Mucosa of rectum (tissue), 2 donors: ENCODE data around the gene OR5AK2.
"Not testable (repeated sequence)": the region's sequence is repeated elsewhere in the genome, so short reads cannot be mapped to it uniquely, and the experiment has no call there.

Experiments used
- H3K27ac ChIP-seq, 2 donors: one replicate each; pipeline ENCODE4 v1.7.0; 2013; ENCODE audit warnings: inconsistent platforms in 2 of 2, low read depth in 2 of 2, low read length in 2 of 2
- H3K27me3 ChIP-seq, 2 donors: one replicate each; pipeline ENCODE4 v1.7.0; 2013; ENCODE audit warnings: low read length in 2 of 2; ENCODE audit not compliant: control insufficient read depth in 2 of 2, insufficient read depth in 2 of 2
- H3K36me3 ChIP-seq, 2 donors: one replicate each; pipeline ENCODE4 v1.7.0; 2013; ENCODE audit warnings: low read length in 2 of 2; ENCODE audit not compliant: control insufficient read depth in 2 of 2, insufficient read depth in 2 of 2
- H3K4me1 ChIP-seq, 2 donors: one replicate each; pipeline ENCODE4 v1.7.0; 2013; ENCODE audit warnings: low read length in 2 of 2, mild to moderate bottlenecking in 1 of 2; ENCODE audit not compliant: control insufficient read depth in 2 of 2, insufficient read depth in 2 of 2
- H3K4me3 ChIP-seq, 2 donors: one replicate each; pipeline ENCODE4 v1.7.0; 2013; ENCODE audit warnings: low read length in 2 of 2
- H3K9ac ChIP-seq, 2 donors: one replicate each; pipeline ENCODE4 v1.7.0; 2013; ENCODE audit warnings: low read length in 2 of 2, low read depth in 1 of 2, mild to moderate bottlenecking in 1 of 2
- H3K9me3 ChIP-seq, 2 donors: one replicate each; pipeline ENCODE4 v1.7.0; 2013; ENCODE audit warnings: low read length in 2 of 2; ENCODE audit not compliant: control insufficient read depth in 2 of 2
- donor health status: healthy.
- donor health status: Normal muscosa, but diverticular disease.

Gene OR5AK2, protein sequence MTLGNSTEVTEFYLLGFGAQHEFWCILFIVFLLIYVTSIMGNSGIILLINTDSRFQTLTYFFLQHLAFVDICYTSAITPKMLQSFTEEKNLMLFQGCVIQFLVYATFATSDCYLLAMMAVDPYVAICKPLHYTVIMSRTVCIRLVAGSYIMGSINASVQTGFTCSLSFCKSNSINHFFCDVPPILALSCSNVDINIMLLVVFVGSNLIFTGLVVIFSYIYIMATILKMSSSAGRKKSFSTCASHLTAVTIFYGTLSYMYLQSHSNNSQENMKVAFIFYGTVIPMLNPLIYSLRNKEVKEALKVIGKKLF

DNA sequence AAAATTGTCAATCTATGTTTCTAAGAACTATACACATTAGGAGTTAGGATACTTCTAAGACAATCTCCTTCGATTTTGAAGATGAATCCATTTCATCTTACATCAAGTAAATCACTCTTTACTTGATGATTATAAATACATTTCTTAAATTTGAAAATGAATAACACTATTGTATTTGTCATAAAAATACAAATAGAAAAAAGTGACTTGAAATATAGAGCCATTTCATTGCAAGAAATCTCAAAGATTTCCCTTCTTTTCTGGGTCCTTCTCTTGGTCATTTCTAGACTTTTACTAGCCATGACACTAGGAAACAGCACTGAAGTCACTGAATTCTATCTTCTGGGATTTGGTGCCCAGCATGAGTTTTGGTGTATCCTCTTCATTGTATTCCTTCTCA lies at the start of gene OR5AK2:
Gene OR5AK2 (plus strand): TSS at position 301 of the 400 bp plus-strand sequence. CDS start 0 bp downstream, at position 301.
- Histone ChIP-seq H3K4me1 (no peaks in the 10 kb centered on the region), H3K27ac (no peak within 1 kb of the TSS), H3K4me3 (no peak within 1 kb of the TSS), H3K9ac (no peak within 1 kb of the TSS), H3K27me3 (no peaks in the 10 kb centered on the region), H3K9me3 (no peaks in the 10 kb centered on the region), H3K36me3 (no peaks in the 10 kb centered on the region)

DNA sequence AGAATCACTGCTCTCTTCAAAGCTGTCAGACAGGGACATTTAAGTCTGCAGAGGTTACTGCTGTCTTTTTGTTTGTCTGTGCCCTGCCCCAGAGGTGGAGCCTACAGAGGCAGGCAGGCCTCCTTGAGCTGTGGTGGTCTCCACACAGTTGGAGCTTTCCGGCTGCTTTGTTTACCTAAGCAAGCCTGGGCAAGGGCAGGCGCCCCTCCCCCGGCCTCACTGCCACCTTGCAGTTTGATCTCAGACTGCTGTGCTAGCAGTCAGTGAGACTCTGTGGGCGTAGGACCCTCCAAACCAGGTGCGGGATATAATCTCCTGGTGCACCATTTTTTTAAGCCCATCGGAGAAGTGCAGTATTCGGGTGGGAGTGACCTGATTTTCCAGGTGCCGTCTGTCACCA lies 43.2 kb upstream of the OR5AK2 start:
- not testable (repeated sequence) for H3K27ac ChIP-seq, H3K36me3 ChIP-seq, H3K4me3 ChIP-seq, H3K9ac ChIP-seq, H3K27me3 ChIP-seq, H3K9me3 ChIP-seq, H3K4me1 ChIP-seq

DNA sequence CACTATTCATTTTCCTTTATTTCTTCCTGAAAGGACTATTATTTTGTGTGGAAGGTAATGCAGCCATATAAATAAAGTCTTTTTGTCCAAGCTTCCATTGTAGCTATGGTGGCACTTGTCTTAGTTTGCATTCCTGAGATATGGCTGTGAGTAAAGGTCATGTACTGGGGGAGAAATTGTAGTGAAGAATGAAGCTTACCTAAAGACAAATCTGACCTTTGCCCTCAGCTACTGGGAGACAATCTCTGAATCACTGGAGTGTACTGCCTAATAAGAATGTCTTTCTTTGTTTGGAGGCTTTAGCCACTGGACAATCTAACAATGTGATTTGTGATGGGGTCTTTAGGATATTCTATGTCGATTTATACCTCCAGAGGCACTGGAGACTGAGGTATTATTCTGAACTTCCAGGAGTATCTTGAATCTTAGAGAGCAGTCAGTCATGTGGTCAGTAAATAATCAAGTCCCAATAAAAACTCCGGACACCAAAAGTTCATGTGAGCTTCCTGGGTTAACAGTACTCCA lies 39.7 kb upstream of the OR5AK2 start:
- no peaks in the 10 kb centered on the region for H3K9me3 ChIP-seq
- H3K27ac ChIP-seq: no peak overlapping the region

DNA sequence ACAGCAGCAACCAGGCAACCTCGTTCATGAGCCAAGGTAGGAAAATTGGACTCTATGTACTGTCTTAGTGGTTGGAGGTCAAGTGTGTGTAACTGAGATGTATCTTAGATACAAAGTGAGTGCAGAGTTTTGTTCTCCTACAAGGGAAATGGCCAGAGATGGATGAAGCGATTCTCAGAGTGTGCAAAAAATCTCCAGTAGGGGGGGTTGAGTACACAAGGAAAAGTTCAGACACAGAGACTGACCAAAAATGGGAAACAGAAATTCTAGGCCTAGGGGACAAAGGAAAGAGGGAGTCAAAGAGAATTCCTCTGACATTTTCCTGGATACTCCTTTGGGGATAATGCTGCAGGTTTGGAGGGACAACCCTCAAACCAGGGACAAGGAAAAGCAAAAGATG lies 38.2 kb upstream of the OR5AK2 start:
- Histone ChIP-seq H3K9me3 (no peaks in the 10 kb centered on the region), H3K4me3 (no peak overlapping the region), H3K4me1 (no peaks in the 10 kb centered on the region), H3K27me3 (no peaks in the 10 kb centered on the region), H3K27ac (no peak overlapping the region), H3K36me3 (no peaks in the 10 kb centered on the region), H3K9ac (no peak overlapping the region)

More for the DNA sequence above, 39.7 kb upstream of the OR5AK2 start:
- Histone ChIP-seq H3K4me1 (no peaks in the 10 kb centered on the region), H3K27me3 (no peaks in the 10 kb centered on the region), H3K36me3 (no peaks in the 10 kb centered on the region), H3K4me3 (no peak overlapping the region), H3K9ac (no peak overlapping the region)

DNA sequence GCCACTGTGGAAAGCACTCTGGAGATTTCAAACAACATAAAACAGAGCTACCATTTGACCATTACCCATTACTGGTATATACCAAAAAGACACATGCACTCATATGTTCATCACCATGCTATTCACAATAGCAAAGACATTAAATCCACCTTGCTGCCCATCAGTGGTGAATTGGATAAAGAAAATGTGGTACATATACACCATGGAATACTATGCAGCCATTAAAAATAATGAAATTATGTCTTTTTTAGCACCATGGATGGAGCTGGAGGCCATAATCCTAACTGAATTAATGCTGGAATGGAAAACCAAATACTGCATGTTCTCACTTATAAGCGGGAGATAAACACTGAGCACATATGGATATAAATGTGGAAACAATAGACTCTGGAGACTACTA lies 34.8 kb upstream of the OR5AK2 start:
- H3K27ac ChIP-seq, H3K4me3 ChIP-seq, H3K9me3 ChIP-seq, H3K9ac ChIP-seq, H3K36me3 ChIP-seq, H3K27me3 ChIP-seq, H3K4me1 ChIP-seq: not testable (repeated sequence)

DNA sequence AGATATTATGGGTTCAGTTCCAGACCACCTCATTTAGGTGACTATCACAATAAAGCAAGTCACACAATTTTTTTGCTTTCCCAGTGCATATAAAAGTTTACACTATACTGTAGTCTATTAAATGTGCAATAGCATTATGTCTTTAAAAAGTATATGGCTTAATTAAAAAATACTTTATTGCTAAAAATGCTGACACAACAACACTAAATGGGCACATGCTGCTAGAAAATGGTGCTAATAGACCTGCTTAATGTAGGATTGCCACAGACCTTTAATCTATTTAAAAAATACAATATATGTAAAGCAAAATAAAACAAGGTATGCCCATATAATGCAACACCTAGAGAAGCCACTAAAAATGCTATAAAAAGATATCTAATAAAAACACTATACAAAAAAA lies 27.1 kb upstream of the OR5AK2 start:
- Histone ChIP-seq H3K36me3 (no peaks in the 10 kb centered on the region), H3K4me3 (no peak overlapping the region), H3K9me3 (no peaks in the 10 kb centered on the region), H3K9ac (no peak overlapping the region), H3K27me3 (no peaks in the 10 kb centered on the region), H3K27ac (no peak overlapping the region), H3K4me1 (no peaks in the 10 kb centered on the region)

DNA sequence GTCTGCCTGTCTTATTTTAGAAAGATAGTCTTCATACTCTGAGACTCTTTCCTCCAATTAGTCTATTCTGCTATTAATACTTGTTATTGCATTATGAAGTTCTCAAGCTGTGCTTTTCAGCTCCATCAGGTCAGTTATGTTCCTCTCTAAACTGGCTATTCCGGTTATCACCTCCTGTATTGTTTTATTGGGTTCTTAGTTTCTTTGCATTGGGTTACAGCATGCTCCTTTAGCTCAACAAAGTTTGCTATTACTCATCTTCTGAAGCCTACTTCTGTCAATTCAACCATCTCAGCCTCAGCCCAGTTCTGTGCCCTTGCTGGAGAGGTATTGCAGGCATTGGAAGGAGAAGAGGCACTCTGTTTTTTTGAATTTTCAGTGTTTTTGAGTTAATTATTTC lies 21.0 kb upstream of the OR5AK2 start:
- Histone ChIP-seq H3K9me3 (no peaks in the 10 kb centered on the region), H3K27ac (no peak overlapping the region), H3K36me3 (no peaks in the 10 kb centered on the region), H3K27me3 (no peaks in the 10 kb centered on the region), H3K4me1 (no peaks in the 10 kb centered on the region), H3K4me3 (no peak overlapping the region), H3K9ac (no peak overlapping the region)

DNA sequence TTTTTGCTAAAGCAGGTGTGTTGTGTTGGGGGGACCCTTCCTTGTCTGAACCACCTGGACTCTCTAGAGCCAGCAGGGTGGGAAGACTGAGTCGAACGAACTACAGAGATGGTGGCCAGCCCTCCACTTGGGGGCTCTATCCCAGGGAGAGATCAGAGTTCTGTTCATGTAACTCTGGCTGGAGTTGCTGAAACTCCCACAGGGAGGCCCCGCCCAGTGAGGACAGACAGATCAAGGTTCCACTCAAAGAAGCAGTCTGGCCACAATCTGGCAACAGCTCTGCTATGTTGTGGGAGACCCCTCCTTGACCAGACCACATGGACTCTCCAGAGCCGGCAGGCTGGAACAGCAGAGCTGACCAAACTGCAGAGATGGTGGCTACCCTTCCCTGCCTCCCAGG lies 20.2 kb upstream of the OR5AK2 start:
- H3K36me3 ChIP-seq: no peaks in the 10 kb centered on the region
- H3K9ac ChIP-seq: no peak overlapping the region
- no peaks in the 10 kb centered on the region for H3K27me3 ChIP-seq
- no peaks in the 10 kb centered on the region for H3K4me1 ChIP-seq
- no peak overlapping the region for H3K27ac ChIP-seq
- no peak overlapping the region for H3K4me3 ChIP-seq
- no peaks in the 10 kb centered on the region for H3K9me3 ChIP-seq

DNA sequence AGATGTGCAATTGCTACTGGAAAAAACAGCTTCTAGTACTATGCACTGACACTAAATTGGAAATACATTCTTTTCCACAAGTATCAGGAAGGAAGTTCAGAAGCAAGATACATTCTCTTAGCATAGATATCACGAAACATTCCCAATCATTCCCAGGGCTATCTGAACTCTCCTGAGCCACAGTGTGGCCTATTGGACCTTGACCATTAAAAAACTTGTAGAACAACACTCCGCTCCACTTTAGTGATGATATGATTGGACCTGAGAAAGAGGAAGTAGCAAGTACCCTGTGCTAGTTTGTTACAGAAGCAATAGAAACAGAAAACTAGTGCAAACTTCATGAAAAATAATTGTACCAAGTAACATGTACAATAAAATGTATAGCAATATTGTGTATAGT lies 11.4 kb upstream of the OR5AK2 start:
- Histone ChIP-seq H3K27ac (no peak overlapping the region), H3K9ac (no peak overlapping the region), H3K4me3 (no peak overlapping the region), H3K4me1 (no peaks in the 10 kb centered on the region), H3K9me3 (no peaks in the 10 kb centered on the region), H3K36me3 (no peaks in the 10 kb centered on the region), H3K27me3 (no peaks in the 10 kb centered on the region)

DNA sequence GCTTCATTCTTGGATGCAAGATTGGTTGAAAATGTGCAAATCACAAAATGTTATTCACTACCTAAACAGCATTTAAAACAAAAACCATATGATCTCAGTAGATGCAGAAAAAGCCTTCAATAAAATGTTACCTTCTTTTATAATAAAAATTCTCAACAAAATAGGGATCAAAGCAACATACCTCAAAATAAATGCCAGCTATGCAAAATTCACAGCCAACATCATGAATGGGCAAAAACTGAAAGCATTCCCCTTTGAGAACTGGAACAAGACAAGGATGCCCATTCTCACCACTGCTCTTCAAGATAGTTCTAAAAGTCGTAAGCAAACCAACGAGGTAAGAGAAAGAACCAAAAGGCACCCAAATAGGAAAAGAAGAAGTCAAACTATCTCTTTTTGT lies 2.0 kb downstream of the OR5AK2 start:
- Histone ChIP-seq H3K27ac (no peak overlapping the region), H3K4me1 (no peaks in the 10 kb centered on the region), H3K9ac (no peak overlapping the region), H3K9me3 (no peaks in the 10 kb centered on the region), H3K36me3 (no peaks in the 10 kb centered on the region), H3K27me3 (no peaks in the 10 kb centered on the region), H3K4me3 (no peak overlapping the region)
